Left renal cortex interstitium (tissue), 4 donors: Measurements from ENCODE around the gene FLRT1. TPM values are rescaled to one million over a fixed set of nuclear protein-coding genes. Genes with fewer than 3 reads are reported as not detected.

Source experiments
- DNase-seq, 4 donors: peaks; one replicate each; pipeline ENCODE4 v3.0.0-alpha.2; 2013; ENCODE audit warnings: low read depth in 4 of 4, low spot score in 2 of 4, missing footprints in 1 of 4
- polyA plus RNA-seq, 4 donors: library from polyadenylated mRNA; unstranded; fragments of 120-200 nt; gene quantifications; one replicate each; pipeline ENCODE4 v1.2.1, GENCODE V29; 2013; ENCODE audit not compliant: insufficient read length in 4 of 4

Gene FLRT1
- polyA plus RNA-seq, 4 donors = 2.5 to 4.6 (median 3.2) TPM

DNA sequence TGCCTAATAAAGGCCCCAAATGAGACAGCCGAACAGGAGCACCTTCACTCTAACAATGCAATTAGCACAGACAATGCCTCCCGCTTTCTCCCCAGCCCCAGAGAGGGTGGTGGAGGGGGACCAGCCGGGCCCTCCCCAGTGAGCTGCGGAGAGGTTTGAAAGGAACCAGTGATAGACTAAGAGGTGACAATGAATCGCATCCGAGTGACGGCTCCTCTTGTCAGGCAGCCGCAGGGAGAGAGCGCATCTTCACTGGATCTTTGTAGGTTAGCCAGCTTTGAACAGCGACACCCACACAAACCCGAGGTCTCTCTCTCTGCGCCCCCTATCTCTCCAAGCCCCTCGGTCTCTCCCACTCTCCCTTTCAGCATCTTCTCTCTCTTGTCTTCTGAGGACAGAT is 28.0 kb downstream of the FLRT1 start:
- DNase-seq = no peak

DNA sequence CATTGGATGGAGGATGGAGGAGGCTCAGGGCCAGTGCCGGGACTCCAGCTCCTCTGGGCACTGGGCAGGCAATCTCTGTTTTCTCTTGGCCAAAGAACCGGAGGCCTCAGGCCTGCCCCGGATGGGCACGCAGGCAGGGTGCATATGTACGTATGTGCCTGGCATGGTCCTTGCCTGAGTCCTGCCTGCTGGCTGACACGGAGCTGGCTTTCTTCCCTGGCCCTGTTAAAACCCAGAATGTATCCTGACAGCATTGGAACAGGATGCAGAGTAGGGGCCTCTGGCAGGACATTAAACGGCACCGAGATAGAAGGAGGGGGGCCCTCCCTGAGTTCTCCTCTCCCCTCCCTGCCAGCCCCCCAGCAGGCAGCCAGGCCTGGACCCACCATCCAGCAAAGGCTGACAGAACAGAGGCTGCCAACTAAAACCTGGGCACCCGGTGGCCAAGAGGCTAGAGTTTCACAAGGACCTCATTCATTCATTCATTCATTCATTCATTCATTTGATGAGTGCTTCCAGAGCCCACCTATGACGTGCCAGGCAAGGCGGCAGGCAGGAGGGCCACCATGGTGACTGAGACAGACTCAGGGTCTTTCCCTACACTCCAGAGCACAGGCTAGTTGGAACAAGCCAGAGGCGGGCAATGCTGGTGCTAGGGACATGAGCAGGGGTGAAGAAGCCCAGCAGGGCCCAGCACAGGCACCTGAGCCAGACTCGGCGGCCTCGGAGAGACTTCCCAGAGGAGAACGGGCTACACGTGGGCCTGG is 28.8 kb downstream of the FLRT1 start:
- no peak for DNase-seq

DNA sequence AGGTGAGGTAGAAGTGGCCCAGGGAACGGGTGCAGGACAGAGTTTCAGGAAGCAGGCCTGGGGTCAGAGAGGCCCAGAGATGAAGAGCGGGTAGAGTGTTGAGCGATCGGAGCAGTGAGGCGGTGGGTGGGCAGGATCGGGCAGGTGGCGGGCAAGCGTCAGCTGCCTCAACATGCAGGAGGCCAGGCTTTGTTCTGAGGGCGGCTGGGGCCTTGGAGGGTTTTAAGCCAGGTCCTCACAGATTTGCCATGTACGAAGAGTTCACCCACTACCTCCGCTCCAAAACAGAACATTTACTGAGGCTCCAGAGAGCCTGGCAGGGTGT is 29.4 kb downstream of the FLRT1 start:
- no peak for DNase-seq

DNA sequence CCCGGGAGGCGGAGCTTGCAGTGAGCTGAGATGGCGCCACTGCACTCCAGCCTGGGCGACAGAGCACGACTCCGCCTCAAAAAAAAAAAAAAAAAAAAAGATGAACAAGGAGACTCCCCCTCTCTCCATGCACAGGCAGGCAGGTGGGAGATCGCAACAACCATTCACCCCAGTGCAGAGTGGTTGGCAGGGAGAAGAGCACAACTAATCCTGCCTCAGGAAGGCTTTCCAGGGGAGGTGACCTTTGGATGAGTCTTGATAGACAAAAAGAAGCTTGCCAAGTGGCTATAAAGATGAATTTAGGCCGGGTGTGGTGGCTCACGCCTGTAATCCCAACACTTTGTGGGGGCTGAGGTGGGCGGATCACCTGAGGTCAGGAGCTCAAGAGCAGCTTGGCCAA is 30.0 kb downstream of the FLRT1 start:
- no peak for DNase-seq

DNA sequence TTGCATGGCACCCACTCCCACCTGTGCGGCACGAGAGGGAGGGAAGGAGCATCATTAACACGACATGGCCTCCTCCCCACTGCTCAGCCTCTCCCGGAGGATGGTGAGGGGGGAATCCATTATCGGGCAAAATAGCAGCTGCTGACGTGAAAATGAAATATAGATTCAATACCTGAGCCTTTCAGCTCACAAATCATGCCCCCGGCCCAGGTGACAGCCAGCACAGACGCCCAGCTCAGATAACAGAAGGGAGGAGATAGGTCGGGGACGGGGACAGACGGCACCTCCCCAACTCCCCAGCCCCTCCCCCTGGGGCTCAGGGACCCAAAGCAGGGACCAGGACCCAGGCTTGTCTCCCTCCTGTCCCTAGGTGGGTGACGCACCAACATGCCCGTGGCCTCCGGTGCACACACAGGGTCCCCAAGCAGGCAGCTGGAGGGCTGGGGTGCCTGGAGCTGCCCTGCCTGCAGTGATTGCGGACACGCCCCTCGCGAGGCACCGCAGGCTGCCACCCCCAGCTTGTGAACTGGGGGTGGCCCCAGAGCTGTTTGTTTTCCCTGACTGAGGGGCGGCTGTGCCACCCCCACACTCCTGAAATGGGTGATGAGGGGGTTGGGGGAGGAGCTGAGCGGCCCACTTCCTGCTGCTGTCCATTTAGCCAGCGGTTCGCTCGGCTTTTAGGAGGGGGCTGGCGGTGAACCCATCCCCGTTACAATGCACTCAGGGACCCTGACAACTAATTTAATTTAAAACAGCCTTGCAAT is 31.7 kb downstream of the FLRT1 start:
- no peak for DNase-seq

DNA sequence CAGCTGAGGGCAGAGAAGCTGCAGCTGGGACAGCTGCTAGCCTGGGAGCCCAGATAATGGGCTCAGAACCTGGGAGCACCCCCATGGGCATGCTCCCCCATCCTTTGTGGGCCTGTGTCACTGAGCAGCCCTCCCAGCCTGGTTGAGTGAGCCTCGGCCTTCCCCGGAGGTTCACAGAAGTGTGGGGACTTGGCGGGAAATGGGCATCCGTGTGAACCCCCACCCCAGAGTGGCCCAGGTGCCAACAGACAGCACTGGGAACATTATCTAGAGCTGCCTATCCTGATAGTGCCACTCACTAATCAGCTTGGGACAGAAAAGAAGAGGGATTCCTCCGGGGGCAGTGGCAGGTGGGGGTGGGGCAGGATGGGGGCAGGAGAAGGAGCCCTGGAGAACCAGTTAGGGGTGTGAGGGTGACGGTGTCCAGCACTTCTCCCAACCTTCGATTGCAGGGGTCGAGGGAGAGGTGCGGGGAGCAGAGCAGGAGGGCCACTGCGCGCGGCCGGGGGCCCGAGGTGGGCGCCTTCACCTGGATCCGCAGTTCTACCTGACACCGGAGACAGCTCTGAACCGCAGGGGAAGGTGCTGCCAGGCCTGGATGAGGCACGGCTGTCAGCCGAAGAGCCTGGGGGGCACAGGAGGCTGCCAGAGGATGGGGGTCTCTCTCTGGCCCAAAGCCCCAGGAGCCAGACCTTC is 33.1 kb downstream of the FLRT1 start:
- DNase-seq = no peak

DNA sequence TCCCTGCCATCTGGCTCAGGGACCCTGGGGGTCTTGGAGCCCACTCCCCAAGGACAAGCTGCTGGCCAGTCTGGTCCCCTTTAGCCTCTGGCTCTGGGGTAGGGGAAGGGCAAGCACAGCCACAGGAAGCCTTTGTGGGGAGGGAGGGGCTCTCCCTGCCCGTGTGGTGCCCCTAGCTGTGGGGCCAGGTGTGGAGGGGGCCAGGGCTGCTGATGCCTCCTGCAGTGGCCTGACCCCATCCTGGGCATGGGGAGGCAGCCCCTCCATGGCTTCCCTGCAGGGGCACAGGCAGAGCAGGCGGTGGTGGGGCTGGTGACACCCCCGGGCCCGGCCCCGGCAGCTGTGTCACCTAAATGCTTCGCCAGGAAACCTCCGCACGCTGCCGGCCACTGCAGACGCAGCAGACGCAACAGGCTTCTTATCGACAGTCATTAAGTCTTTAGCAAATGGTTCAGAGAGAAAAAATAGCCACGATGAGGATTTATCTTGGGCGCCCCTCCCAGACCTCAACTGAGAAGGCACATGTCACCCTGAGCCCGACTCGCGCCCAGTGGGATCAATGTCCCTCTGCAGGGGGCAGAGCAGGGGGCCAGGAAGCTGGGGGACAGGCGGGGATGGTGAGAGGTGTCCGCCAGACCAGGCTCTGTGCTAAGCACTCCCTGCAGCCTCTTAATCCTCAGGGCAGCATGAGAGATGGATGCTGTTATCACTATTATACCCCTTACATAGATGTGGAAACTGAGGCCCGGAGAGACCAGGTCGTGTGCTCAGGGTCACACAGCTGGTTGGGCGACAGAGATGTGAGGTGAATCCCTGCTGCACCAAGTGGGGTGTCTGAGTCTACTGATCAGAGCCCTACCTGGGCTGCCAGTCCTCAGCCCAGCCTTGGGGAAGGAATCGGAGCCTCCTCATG is 33.9 kb downstream of the FLRT1 start:
- no peak for DNase-seq

DNA sequence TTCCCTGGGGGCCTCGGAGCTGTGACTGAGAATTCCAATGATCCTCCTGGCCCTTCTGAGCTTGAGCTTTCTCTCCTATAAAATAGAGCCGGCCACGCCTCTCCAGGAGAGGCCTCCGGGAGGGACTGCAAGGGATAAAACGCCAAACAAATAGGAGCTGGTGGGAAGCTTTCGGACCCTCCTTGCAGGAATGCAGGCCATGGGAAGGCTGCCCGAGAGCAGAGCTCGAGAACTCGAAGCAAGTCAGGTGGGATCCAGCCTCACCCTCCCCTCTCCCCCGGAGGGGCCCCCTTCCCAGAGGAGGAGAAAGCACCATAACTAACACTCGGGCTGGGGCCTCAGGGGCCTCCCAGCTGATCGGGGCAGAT is 34.6 kb downstream of the FLRT1 start:
- DNase-seq = no peak

DNA sequence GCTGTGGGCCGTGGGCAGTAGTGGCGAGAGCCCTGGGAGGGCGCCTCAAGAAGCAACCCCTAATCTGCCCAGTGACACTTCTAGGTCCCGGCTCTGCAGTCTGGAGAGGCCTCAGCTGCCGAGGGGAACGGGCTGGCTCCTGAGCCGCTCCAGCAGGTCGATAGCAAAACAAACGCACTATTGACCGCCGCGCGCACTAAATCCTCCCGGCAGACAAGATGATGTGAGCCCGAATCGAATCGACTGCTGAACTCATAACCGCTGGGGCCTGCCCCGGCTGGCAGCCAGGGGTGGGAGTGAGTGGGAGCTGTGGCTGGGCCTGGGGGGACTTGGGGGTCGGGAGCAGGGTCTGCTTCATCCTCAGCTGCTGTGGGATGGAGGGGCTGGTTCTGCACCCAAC is 36.1 kb downstream of the FLRT1 start:
- no peak for DNase-seq

DNA sequence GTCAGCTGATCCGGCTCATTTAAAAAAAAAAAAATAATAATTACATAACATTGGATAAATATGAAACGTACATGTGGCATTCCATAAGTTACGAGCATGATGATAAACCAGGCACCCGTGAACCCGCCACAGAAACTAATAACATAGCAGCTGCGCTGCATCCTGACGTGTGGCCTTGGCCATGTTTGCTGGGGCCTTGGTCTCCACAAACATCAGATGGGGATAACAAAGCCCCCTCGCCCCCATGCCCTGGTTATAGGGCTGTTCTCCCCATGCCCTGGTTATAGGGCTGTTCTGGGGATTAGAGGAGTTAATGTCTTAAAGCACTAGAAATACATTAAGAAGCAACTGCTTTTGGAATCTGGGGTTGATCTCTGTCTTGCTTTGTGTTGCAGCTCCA is 36.7 kb downstream of the FLRT1 start:
- DNase-seq = no peak

DNA sequence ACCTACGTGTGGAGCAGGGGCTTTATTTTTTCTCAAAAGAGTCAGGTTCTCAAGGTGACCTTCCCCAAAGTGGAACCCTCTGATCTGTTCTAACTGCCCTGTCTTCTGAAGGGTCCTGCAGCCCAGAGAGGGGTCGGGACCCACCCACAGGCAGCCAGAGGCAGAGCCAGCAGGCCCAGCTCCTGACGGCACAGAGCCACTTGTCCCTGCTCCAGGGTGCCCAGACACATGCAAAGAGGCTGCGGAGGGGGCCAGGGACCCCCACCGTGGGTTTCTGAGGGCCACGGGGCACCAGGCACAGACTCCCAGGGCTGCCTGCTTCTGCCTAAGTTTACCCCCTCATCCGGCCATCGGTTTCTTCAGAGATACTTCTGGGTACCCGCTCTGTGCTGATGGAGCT is 37.1 kb downstream of the FLRT1 start:
- DNase-seq = no peak

DNA sequence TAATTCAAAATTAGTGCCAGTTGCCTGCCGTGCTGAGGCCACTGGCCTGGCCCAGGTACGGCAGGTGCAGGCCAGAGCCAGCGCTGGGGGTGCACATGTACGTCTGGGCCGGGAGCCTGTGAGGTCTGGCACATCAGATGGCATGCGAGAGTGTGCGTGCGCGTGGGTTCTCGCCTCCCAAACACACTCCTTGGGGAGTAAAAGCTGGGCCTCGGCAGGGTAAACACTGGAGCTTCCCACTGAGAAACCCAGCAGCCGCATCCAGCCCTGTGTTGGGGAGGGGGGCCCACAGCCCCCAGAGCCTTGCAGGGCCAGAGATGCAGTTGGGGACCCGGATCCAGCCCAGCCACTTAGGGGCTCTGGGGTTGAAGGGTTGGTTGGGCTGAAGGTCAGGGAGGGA is 37.8 kb downstream of the FLRT1 start:
- DNase-seq = no peak

DNA sequence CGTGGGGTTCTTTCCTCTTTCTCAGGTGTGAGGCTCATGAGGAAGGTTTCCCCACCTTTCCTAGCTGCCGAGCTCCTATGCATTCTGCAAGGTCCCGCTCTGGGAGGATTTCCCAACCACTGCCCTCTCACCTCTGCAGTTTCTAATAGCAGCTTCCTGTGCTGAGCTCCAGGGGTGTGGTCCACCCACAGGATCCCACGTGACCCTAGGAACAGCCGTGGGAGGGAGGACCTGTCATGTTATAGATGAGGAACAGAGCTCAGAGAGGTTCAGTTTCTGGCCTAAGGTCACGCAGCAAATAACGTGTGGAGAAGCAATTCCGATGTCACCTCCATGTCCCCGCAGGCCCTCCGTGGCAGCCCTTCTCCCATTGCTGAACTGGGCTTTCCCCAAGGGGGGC is 38.5 kb downstream of the FLRT1 start:
- DNase-seq = no peak

DNA sequence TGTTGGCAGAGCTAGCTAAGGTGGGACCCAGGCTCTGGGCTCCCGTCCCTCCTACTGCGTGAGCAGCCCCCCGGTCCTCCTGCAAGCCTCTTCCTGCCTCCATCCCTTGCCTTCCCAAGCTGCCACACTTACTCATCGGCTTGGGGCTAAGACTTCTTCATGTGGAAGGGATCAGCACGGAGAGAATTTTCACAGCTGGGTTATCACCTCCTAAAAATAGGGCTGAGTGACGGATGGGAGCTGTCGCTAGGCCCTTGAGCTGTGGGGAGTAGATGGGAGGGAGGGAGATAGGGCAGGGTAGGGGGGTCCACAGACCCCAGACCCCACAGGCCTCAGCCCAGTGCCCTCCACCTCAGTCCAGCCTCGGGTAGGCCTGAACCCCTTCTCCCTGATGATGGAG is 41.0 kb downstream of the FLRT1 start:
- DNase-seq = no peak

DNA sequence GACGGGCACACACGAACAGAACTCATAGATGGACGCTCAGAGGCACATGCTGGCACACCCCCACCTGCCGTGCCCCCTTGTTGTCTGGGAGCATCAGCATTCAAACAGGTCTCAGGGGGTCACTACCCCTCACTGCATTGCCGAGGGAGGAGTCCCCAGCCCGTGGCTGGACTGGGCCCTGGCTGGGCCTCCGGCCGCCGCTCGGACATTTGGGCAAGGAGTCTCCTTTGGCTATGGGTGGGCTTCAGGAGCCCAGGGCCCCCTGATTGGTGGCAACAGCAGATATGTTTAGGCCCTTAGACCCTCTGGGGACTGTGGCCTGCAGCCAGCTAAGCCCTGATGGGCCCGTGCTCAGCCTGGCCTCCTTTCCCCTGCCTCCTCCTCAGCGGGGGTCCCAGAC is 41.9 kb downstream of the FLRT1 start:
- no peak for DNase-seq

DNA sequence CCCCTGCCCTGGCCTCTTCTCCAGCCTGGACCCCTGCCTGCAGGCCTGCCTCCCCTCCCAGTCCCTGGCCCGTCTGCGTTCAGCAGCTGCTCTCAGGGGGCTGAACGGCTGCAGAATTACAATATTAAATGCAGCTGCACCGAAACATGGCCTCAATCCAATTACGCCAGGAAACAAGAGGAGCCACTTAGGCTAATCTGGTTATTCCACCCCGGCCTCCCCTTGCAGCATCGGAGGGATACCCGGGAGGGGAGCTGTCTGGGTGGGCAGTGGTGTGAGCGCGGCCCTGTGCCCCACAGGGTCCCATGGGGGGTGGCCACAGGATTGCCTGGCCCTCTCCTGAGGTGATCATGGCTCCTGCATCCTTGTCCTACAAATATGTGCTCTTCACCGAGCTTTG is 42.6 kb downstream of the FLRT1 start:
- DNase-seq = no peak

DNA sequence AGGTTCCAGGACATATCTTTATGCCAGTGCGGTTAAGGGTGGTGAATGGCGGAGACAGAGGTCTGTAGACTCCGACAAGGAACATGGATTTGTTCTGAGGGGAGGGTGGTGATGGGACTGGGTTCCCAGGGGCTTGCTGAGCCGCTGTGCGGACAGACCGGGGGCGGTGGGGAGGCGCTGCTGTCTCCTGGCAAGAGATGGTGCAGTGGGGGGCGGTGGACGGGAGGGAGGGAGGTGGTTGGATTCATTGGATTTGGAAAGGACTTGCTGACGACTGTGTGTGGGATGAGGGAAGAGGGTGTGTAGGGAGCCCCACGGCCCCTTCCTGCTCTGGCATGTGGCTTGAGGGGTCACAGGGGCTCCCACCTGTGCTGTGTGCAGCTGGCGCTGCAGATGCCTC is 43.2 kb downstream of the FLRT1 start:
- DNase-seq = no peak

DNA sequence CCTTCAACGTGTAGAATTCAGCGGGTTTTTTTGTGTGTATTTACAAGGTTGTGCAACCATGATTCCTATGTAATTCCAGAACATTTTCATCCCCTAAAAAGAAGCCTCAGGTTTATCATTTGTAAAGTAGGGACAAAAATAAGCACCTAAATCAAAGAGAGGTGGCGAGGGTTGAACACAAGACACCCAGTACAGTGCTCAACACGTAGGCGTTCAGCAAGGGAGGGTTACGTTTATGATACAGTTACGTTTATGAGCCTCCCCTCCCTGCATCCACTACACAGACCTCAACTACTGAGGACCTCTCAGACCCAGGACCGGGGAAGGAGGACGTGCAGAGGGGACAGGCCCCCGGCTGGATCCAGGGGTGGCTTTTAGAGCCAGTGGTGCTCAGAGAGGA is 44.7 kb downstream of the FLRT1 start:
- no peak for DNase-seq

DNA sequence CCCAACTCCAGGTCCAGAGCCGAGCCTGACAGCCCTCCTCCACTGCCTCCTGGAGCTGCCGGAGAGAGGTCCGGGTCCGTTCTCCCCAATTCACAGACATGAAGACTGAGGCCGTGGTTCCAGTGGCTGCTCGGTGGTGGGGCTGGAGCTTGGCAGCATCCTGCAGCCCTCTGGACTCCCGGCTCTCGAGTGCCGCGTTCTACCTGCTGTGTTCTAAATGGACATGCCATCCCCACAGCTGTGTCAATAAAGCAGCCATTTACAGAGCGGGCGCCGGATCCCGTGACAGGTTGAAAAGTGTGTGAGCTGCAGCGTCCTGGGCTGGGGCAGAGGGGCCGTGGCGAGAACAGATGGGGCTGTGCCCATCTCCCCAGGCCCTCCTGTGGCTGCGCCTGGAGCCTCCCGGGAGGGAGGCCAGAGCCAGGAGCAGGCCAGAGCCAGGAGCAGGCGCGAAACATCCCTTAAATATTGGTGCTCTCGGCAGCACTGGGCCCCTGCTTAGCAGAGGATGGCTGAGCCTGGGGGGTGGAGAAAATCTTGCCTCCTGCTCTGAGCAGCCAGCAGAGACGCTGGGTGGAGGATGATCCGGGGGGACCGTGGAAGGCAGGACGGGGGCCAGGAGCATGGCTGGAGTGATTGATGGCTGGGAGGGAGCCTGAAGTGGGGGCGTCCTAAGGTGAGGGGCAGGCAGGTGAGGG is 46.2 kb downstream of the FLRT1 start:
- no peak for DNase-seq

DNA sequence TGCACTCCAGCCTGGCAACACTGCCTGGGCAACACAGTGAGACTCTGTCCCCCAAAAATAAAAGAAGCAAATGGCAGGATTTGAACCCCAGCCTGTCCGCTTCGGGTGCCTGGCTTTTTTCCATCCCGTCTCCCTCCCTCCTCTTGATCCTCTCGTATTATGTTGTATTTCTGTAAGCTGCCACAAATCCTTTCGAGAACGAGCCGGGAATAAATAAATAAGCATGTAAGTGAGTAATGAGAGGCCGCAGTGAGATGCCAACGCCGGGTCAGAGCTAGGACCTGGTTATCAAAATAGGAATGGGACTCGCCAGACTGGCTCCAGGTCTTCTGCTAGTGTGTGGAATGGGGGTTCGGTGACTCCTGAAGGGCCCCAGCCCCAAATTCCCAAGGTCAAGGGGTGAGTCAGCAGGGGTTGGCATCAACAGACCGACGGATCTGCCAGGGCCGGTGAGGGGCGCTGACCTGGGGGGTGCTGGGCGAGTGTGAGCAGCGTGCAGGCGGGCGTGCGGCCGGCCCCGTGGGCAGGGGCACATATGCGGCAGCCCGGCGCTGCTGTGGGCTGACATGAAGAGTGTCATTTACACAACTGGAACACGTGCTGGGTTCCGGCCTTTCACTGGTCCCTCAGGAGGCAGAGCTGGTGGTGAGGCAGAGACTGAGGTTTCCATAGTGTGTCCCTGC is 47.8 kb downstream of the FLRT1 start:
- DNase-seq = no peak
